HepG2 (cell line): ENCODE results near the gene STAP2.

Experiments
- CEBPB ChIP-seq: IDR thresholded peaks from 2 replicates; pipeline ENCODE4 v1.6.1; 2011; ENCODE audit warnings: low read depth, low read length, improper control_type of control experiment, borderline replicate concordance
- ZNF780A ChIP-seq: sonication (generic); formaldehyde crosslinking; IDR thresholded peaks from 2 replicates; pipeline ENCODE4 v1.8.0; 2022; ENCODE audit warnings: mild to moderate bottlenecking, missing genetic modification reagents, moderate library complexity
- TF ChIP-seq, protein P1 (sequence below): sonication (generic); formaldehyde crosslinking; IDR thresholded peaks from 2 replicates; pipeline ENCODE4 v1.4.0; 2020; ENCODE audit warnings: missing genetic modification reagents, borderline replicate concordance
- TF ChIP-seq, protein P2 (sequence below): sonication (generic); formaldehyde crosslinking; IDR thresholded peaks from 2 replicates; pipeline ENCODE4 v1.5.0; 2020; ENCODE audit warnings: mild to moderate bottlenecking, missing genetic modification reagents, moderate library complexity

GRCh38 chr19:4288091-4288777 is 50.4 kb downstream of the STAP2 start:
- TF ChIP-seq, protein P1, sequence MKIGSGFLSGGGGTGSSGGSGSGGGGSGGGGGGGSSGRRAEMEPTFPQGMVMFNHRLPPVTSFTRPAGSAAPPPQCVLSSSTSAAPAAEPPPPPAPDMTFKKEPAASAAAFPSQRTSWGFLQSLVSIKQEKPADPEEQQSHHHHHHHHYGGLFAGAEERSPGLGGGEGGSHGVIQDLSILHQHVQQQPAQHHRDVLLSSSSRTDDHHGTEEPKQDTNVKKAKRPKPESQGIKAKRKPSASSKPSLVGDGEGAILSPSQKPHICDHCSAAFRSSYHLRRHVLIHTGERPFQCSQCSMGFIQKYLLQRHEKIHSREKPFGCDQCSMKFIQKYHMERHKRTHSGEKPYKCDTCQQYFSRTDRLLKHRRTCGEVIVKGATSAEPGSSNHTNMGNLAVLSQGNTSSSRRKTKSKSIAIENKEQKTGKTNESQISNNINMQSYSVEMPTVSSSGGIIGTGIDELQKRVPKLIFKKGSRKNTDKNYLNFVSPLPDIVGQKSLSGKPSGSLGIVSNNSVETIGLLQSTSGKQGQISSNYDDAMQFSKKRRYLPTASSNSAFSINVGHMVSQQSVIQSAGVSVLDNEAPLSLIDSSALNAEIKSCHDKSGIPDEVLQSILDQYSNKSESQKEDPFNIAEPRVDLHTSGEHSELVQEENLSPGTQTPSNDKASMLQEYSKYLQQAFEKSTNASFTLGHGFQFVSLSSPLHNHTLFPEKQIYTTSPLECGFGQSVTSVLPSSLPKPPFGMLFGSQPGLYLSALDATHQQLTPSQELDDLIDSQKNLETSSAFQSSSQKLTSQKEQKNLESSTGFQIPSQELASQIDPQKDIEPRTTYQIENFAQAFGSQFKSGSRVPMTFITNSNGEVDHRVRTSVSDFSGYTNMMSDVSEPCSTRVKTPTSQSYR (CRISPR knock-in tag) = no peak
- TF ChIP-seq, protein P2, sequence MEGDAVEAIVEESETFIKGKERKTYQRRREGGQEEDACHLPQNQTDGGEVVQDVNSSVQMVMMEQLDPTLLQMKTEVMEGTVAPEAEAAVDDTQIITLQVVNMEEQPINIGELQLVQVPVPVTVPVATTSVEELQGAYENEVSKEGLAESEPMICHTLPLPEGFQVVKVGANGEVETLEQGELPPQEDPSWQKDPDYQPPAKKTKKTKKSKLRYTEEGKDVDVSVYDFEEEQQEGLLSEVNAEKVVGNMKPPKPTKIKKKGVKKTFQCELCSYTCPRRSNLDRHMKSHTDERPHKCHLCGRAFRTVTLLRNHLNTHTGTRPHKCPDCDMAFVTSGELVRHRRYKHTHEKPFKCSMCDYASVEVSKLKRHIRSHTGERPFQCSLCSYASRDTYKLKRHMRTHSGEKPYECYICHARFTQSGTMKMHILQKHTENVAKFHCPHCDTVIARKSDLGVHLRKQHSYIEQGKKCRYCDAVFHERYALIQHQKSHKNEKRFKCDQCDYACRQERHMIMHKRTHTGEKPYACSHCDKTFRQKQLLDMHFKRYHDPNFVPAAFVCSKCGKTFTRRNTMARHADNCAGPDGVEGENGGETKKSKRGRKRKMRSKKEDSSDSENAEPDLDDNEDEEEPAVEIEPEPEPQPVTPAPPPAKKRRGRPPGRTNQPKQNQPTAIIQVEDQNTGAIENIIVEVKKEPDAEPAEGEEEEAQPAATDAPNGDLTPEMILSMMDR (CRISPR knock-in tag) = no peak
- TF ChIP-seq ZNF780A (CRISPR knock-in tag) (no peak), CEBPB (no peak)
